B cell (primary cell): ENCODE measurements around the gene TFCP2. TPM values are rescaled to one million over a fixed set of nuclear protein-coding genes. Genes with fewer than 3 reads are reported as not detected.

Experiments used
- ATAC-seq: fragments of 200-7000 bp; cut with Tn5 transposase; one replicate; pipeline ENCODE4 v1.10.0; 2021; ENCODE audit warnings: low read depth, mild to moderate bottlenecking, moderate number of reproducible peaks, moderate library complexity
- CTCF ChIA-PET: fragments of 350-600 bp; sonication (Branson Sonifier 250); formaldehyde crosslinking; loops from one replicate; lab custom pipeline; 2021; ENCODE audit warnings: antibody characterized with exemption, inconsistent platforms; lab: Charles Lee
- POLR2A ChIA-PET: fragments of 350-600 bp; sonication (Branson Sonifier 250); formaldehyde crosslinking; loops from one replicate; lab custom pipeline; 2021; ENCODE audit warnings: antibody characterized with exemption; lab: Charles Lee
- DNase-seq: peaks from one replicate; pipeline ENCODE4 v3.0.0; 2013
- H2AFZ ChIP-seq: 2 replicates; pipeline ENCODE4 v1.6.1; 2012; ENCODE audit warnings: mild to moderate bottlenecking, low read depth, low read length; ENCODE audit not compliant: insufficient read depth, poor library complexity, severe bottlenecking
- H3K27ac ChIP-seq, 2 donors: 1 replicate in 1 of 2; 2 replicates in 1 of 2; pipeline ENCODE4 v1.5.1; 2012 to 2013; ENCODE audit warnings: low read length in 2 of 2, mild to moderate bottlenecking in 2 of 2, moderate library complexity in 1 of 2
- H3K27me3 ChIP-seq, 4 experiments: fragments of 200-600 bp in 1 of 4; sonication (generic) in 1 of 4; replicated peaks in 1 of 4; 1 replicate in 2 of 4; 2 replicates in 2 of 4; pipeline versions ENCODE4 v1.6.1 to v1.7.0; 2013 to 2016; ENCODE audit warnings: low read length in 3 of 4, mild to moderate bottlenecking in 2 of 4, mixed read lengths in 1 of 4, moderate library complexity in 1 of 4; ENCODE audit not compliant: insufficient read depth in 4 of 4, control insufficient read depth in 3 of 4; ENCODE audit errors: control extremely low read depth in 1 of 4
- H3K36me3 ChIP-seq, 2 experiments: replicated peaks in 1 of 2; 1 replicate in 1 of 2; 2 replicates in 1 of 2; pipeline versions ENCODE4 v1.6.1 to v1.7.1; 2013; ENCODE audit warnings: low read length in 1 of 2; ENCODE audit not compliant: insufficient read depth in 2 of 2, control insufficient read depth in 1 of 2; ENCODE audit errors: control extremely low read depth in 1 of 2, extremely low read depth in 1 of 2
- H3K4me1 ChIP-seq, 2 donors: fragments of 200-600 bp in 1 of 2; sonication (generic) in 1 of 2; 1 replicate in 1 of 2; 2 replicates in 1 of 2; pipeline versions ENCODE4 v1.5.1 to v1.6.1; 2013 to 2017; ENCODE audit warnings: low read length in 2 of 2; ENCODE audit not compliant: control insufficient read depth in 2 of 2, insufficient read depth in 2 of 2
- H3K4me2 ChIP-seq: replicated peaks from 2 replicates; pipeline ENCODE3; 2012; ENCODE audit warnings: mild to moderate bottlenecking, low read depth, low read length; ENCODE audit not compliant: poor library complexity, severe bottlenecking
- H3K4me3 ChIP-seq, 5 experiments: fragments of 200-600 bp in 1 of 5; sonication (generic) in 1 of 5; 1 replicate in 3 of 5; 2 replicates in 2 of 5; pipeline versions ENCODE4 v1.5.1 to v1.7.0; 2011 to 2016; ENCODE audit warnings: low read length in 4 of 5, mild to moderate bottlenecking in 4 of 5, low read depth in 2 of 5, control low read depth in 1 of 5, moderate library complexity in 1 of 5; ENCODE audit not compliant: insufficient read depth in 1 of 5; ENCODE audit errors: control extremely low read depth in 1 of 5, extremely low read depth in 1 of 5
- H3K79me2 ChIP-seq: fragments of 200-600 bp; sonication (generic); one replicate; pipeline ENCODE4 v1.6.0; 2016; ENCODE audit warnings: low read length; ENCODE audit not compliant: control insufficient read depth, insufficient read depth
- H3K9ac ChIP-seq: fragments of 200-600 bp; sonication (generic); 2 replicates; pipeline ENCODE4 v1.6.1; 2017; ENCODE audit warnings: mild to moderate bottlenecking, low read length, moderate library complexity
- H3K9me3 ChIP-seq, 3 donors: one replicate each; pipeline versions ENCODE4 v1.6.1 to v1.7.1; 2013; ENCODE audit warnings: low read length in 2 of 3; ENCODE audit not compliant: control insufficient read depth in 2 of 3, insufficient read depth in 1 of 3; ENCODE audit errors: control extremely low read depth in 1 of 3
- H4K20me1 ChIP-seq: 2 replicates; pipeline ENCODE4 v1.6.0; 2012; ENCODE audit warnings: mild to moderate bottlenecking, low read length; ENCODE audit not compliant: insufficient read depth, control insufficient read depth, poor library complexity, severe bottlenecking
- H3K27ac Mint-ChIP-seq: one replicate; pipeline ENCODE4 v1.8.0; 2021; ENCODE audit warnings: mixed read lengths
- H3K27me3 Mint-ChIP-seq: one replicate; pipeline ENCODE4 v1.8.0; 2021; ENCODE audit warnings: mixed read lengths
- H3K4me1 Mint-ChIP-seq: one replicate; pipeline ENCODE4 v1.8.0; 2021; ENCODE audit warnings: mixed read lengths
- H3K4me3 Mint-ChIP-seq: one replicate; pipeline ENCODE4 v1.8.0; 2021; ENCODE audit warnings: mixed read lengths
- H3K9me3 Mint-ChIP-seq: one replicate; pipeline ENCODE4 v1.8.0; 2022; ENCODE audit warnings: mixed read lengths; ENCODE audit not compliant: insufficient read depth
- CTCF ChIP-seq: fragments of 200-600 bp; IDR thresholded peaks from one replicate; pipeline ENCODE4 v1.8.0; 2022; ENCODE audit warnings: antibody characterized with exemption, mild to moderate bottlenecking
- EZH2 ChIP-seq: IDR thresholded peaks from 2 replicates; pipeline ENCODE4 v1.6.1; 2012; ENCODE audit warnings: borderline replicate concordance, low read depth, mild to moderate bottlenecking, moderate library complexity, low read length; ENCODE audit not compliant: insufficient read depth, poor library complexity, severe bottlenecking
- WGBS: methylation state at CpG from one replicate; pipeline ENCODE4 v1.1.5; 2013; ENCODE audit warnings: missing lambda C conversion rate; ENCODE audit not compliant: insufficient coverage; 5-methylcytosine and 5-hydroxymethylcytosine counted together
- intact Hi-C: fragments of 100-400 bp; cut with micrococcal nuclease; formaldehyde crosslinking; loops from one replicate; pipeline ENCODE4 v1.10.0; 2022
- polyA plus RNA-seq: library from polyadenylated mRNA; depleted of rRNA; stranded (reverse); fragments of >200 nt; gene quantifications from 2 replicates; pipeline ENCODE4 v1.2.3, GENCODE V29; 2012
- total RNA-seq, 2 donors: library from RNA; stranded (reverse); fragments of 120-200 nt in 1 of 2; gene quantifications; 1 replicate in 1 of 2; 2 replicates in 1 of 2; pipeline versions ENCODE4 v1.2.3 to v1.2.4, GENCODE V29; 2013 to 2022

The TFCP2 gene
- total and polyA plus RNA-seq, 2 donors (not counting 1 experiment from before 2014, with no cell fraction given): 12.1 to 38.8 TPM

- DNase-seq: peak; percentile 78
- Mint-ChIP-seq H3K27me3 (no peaks in the 10 kb centered on the region), H3K4me3 (peak overlapping the region; percentile 95), H3K9me3 (no peaks in the 10 kb centered on the region), H3K27ac (peak overlapping the region; percentile 96), H3K4me1 (peaks cover 19% of the 10 kb centered on the region)
- no peaks in the 10 kb centered on the region for H3K36me3 ChIP-seq
- H3K79me2 ChIP-seq: peaks cover 3% of the 10 kb centered on the region
- H2AFZ ChIP-seq: peak overlapping the region; percentile 84
- TF ChIP-seq EZH2 (no peak), CTCF (peak; percentile 40)
- H3K27ac ChIP-seq: peak overlapping the region; percentile 85 to 93
- H4K20me1 ChIP-seq: no peaks in the 10 kb centered on the region
- H3K4me1 ChIP-seq: peaks cover 6 to 18% of the 10 kb centered on the region in 2 donors
- H3K4me3 ChIP-seq: peak overlapping the region in 4 of 5 experiments; percentile 68 to 86 (median 78)
- H3K27me3 ChIP-seq: no peaks in the 10 kb centered on the region
- H3K9me3 ChIP-seq: no peaks in the 10 kb centered on the region
- ChIA-PET CTCF (interaction anchor here (0.6 to 2.4 kb wide), 15 partner anchors 13 to 452 kb away, joined by 3 to 20 read pairs (median 3); partner anchors contain the start of genes CSRNP2, DAZAP2 and SMAGP), POLR2A (interaction anchor here (0.6 to 2.5 kb wide), 30 partner anchors 10 to 453 kb away, joined by 3 to 70 read pairs (median 5); partner anchors contain the start of genes CSRNP2, DAZAP2, SLC11A2 and TFCP2)
- ATAC-seq: peak; percentile 70
- H3K4me2 ChIP-seq: peak overlapping the region; percentile 96
- intact Hi-C loops: loop anchor here (1.0 to 5.0 kb wide), 5 partner anchors 44 to 1790 kb away; partner anchors contain the start of genes EIF4B, SMAGP and TFCP2
- peak overlapping the region; percentile 82 for H3K9ac ChIP-seq
- WGBS: 2% methylated on average over 40 of the region's 81 CpGs
Measured at GRCh38 chr12:51217133-51217967, 44.4 kb upstream of the TFCP2 start.
